ENCODE data around the gene SERPINA4. TPM values are rescaled to one million over a fixed set of nuclear protein-coding genes. Genes with fewer than 3 reads are reported as not detected.

Gene SERPINA4
- total and polyA plus RNA-seq, 2 of the 13 experiments (the other 11 are each of a cell fraction or from before 2014, with no cell fraction given) = 39.1 to 57.8 TPM

GRCh38 chr14:94560751-94561655 is at the start of gene SERPINA4 (continued):
- TF ChIP-seq ZBTB40 (IDR thresholded peaks at IDR 0.05) = no peak
- no peak for TF ChIP-seq ZBTB40 (CRISPR knock-in tag; IDR thresholded peaks at IDR 0.05)
- TF ChIP-seq ZEB1 (IDR thresholded peaks at IDR 0.05; ENCODE audit: insufficient replicate concordance, low read depth) = no peak
- no peak for TF ChIP-seq EP300 (IDR thresholded peaks at IDR 0.05; ENCODE audit: low read depth in 2 of 2, low read length in 2 of 2)
- TF ChIP-seq EP300 (CRISPR knock-in tag; IDR thresholded peaks at IDR 0.05; ENCODE audit: borderline replicate concordance) = no peak
- no peak for TF ChIP-seq GTF2F1 (IDR thresholded peaks at IDR 0.05; ENCODE audit: low read length)
- TF ChIP-seq CENPBD1 (CRISPR knock-in tag; IDR thresholded peaks at IDR 0.05; ENCODE audit: borderline replicate concordance, low read depth) = no peak
- no peak for TF ChIP-seq MEIS1 (CRISPR knock-in tag; IDR thresholded peaks at IDR 0.05; ENCODE audit: borderline replicate concordance)
- no peak for TF ChIP-seq ZNF7 (CRISPR knock-in tag; IDR thresholded peaks at IDR 0.05)
- TF ChIP-seq, protein P1, sequence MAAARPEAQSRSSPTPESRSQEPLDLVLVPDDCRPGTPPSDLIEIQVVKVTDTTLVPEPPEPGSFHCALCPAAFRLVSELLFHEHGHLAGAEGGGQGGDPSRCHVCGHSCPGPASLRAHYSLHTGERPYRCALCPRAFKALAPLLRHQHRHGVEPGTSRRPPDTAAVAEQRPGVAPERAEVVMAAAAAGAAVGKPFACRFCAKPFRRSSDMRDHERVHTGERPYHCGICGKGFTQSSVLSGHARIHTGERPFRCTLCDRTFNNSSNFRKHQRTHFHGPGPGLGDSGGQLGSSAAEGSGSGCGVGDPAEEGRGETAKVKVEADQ (CRISPR knock-in tag; IDR thresholded peaks at IDR 0.05; ENCODE audit: borderline replicate concordance) = 0 out of 2 replicates have a peak, but pooled peaks have one; percentile 8
- TF ChIP-seq RCOR2 (CRISPR knock-in tag; IDR thresholded peaks at IDR 0.05) = no peak
- no peak for TF ChIP-seq AHR (CRISPR knock-in tag; IDR thresholded peaks at IDR 0.05)
- 0 out of 2 replicates have a peak, but pooled peaks have one; percentile 17 for TF ChIP-seq RBAK (CRISPR knock-in tag; IDR thresholded peaks at IDR 0.05)
- TF ChIP-seq MAF1 (CRISPR knock-in tag; IDR thresholded peaks at IDR 0.05; ENCODE audit: borderline replicate concordance) = no peak
- 0 out of 2 replicates have a peak, but pooled peaks have one; percentile 19 for TF ChIP-seq ZNF788 (CRISPR knock-in tag; IDR thresholded peaks at IDR 0.05; ENCODE audit: borderline replicate concordance)
- no peak for TF ChIP-seq ZNF343 (CRISPR knock-in tag; IDR thresholded peaks at IDR 0.05)
- no peak for TF ChIP-seq ZBTB37 (CRISPR knock-in tag; IDR thresholded peaks at IDR 0.05)
- no peak for TF ChIP-seq MXD4 (CRISPR knock-in tag; IDR thresholded peaks at IDR 0.05)

All from HepG2 (cell line).